Osteoblast (primary cell): Measurements from ENCODE around the gene PPP1R9B. TPM values are rescaled to one million over a fixed set of nuclear protein-coding genes. Genes with fewer than 3 reads are reported as not detected.

Source experiments
- DNase-seq: peaks from one replicate; pipeline ENCODE4 v3.0.0; 2011; ENCODE audit warnings: low spot score, mixed read lengths; ENCODE audit not compliant: insufficient read length; ENCODE audit errors: missing footprints
- H2AFZ ChIP-seq: 2 replicates; pipeline ENCODE4 v1.6.0; 2011; ENCODE audit warnings: mild to moderate bottlenecking, low read length
- H3K27ac ChIP-seq: 2 replicates; pipeline ENCODE4 v1.5.1; 2011; ENCODE audit warnings: mild to moderate bottlenecking, low read depth, low read length, moderate library complexity
- H3K27me3 ChIP-seq: 2 replicates; pipeline ENCODE4 v1.6.0; 2012; ENCODE audit warnings: mild to moderate bottlenecking, control low read depth, inconsistent platforms, low read length, moderate library complexity; ENCODE audit not compliant: insufficient read depth
- H3K36me3 ChIP-seq: 2 replicates; pipeline ENCODE4 v1.5.1; 2011; ENCODE audit warnings: mild to moderate bottlenecking, low read length, control low read depth, moderate library complexity; ENCODE audit not compliant: insufficient read depth
- H3K4me1 ChIP-seq: 2 replicates; pipeline ENCODE4 v1.5.1; 2011; ENCODE audit warnings: mild to moderate bottlenecking, low read length, control low read depth, moderate library complexity; ENCODE audit not compliant: insufficient read depth
- H3K4me2 ChIP-seq: 2 replicates; pipeline ENCODE4 v1.6.0; 2011; ENCODE audit warnings: mild to moderate bottlenecking, low read length; ENCODE audit not compliant: insufficient read depth
- H3K4me3 ChIP-seq: fragments of 200-600 bp; sonication (generic); 3 replicates; pipeline ENCODE4 v1.5.1; 2012; ENCODE audit warnings: mild to moderate bottlenecking, low read length, inconsistent platforms; ENCODE audit not compliant: insufficient read depth
- H3K79me2 ChIP-seq: 2 replicates; pipeline ENCODE4 v1.6.0; 2012; ENCODE audit warnings: mild to moderate bottlenecking, low read length, control low read depth, inconsistent platforms; ENCODE audit not compliant: insufficient read depth
- H3K9me3 ChIP-seq: 2 replicates; pipeline ENCODE4 v1.5.1; 2011; ENCODE audit warnings: low read depth, low read length, control low read depth
- H4K20me1 ChIP-seq: 2 replicates; pipeline ENCODE4 v1.6.0; 2012; ENCODE audit warnings: mild to moderate bottlenecking, low read length, control low read depth; ENCODE audit not compliant: insufficient read depth
- total RNA-seq: library from RNA; depleted of rRNA; stranded (reverse); fragments of >200 nt; gene quantifications from 2 replicates; pipeline ENCODE4 v1.2.3, GENCODE V29; 2012
- TF ChIP-seq, protein P1 (sequence below): IDR thresholded peaks from 2 replicates; pipeline ENCODE4 v1.5.1; 2011; ENCODE audit warnings: mild to moderate bottlenecking, low read depth, low read length, moderate library complexity; ENCODE audit errors: extremely low read depth

PPP1R9B gene
- total RNA-seq, 1 donor, result 48.9 TPM

GRCh38 chr17:50113624-50114320 lies 36.7 kb downstream of the PPP1R9B start:
- DNase-seq, result no peak
- TF ChIP-seq, protein P1, sequence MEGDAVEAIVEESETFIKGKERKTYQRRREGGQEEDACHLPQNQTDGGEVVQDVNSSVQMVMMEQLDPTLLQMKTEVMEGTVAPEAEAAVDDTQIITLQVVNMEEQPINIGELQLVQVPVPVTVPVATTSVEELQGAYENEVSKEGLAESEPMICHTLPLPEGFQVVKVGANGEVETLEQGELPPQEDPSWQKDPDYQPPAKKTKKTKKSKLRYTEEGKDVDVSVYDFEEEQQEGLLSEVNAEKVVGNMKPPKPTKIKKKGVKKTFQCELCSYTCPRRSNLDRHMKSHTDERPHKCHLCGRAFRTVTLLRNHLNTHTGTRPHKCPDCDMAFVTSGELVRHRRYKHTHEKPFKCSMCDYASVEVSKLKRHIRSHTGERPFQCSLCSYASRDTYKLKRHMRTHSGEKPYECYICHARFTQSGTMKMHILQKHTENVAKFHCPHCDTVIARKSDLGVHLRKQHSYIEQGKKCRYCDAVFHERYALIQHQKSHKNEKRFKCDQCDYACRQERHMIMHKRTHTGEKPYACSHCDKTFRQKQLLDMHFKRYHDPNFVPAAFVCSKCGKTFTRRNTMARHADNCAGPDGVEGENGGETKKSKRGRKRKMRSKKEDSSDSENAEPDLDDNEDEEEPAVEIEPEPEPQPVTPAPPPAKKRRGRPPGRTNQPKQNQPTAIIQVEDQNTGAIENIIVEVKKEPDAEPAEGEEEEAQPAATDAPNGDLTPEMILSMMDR, result no peak
- Histone ChIP-seq H3K4me1 (peaks cover 5% of the 10 kb centered on the region), H3K36me3 (no peaks in the 10 kb centered on the region), H4K20me1 (no peaks in the 10 kb centered on the region), H3K4me3 (no peak overlapping the region), H3K27ac (no peak overlapping the region), H3K9me3 (no peaks in the 10 kb centered on the region), H3K79me2 (no peaks in the 10 kb centered on the region), H3K27me3 (peaks cover 6% of the 10 kb centered on the region), H3K4me2 (no peak overlapping the region), H2AFZ (no peak overlapping the region)

DNA sequence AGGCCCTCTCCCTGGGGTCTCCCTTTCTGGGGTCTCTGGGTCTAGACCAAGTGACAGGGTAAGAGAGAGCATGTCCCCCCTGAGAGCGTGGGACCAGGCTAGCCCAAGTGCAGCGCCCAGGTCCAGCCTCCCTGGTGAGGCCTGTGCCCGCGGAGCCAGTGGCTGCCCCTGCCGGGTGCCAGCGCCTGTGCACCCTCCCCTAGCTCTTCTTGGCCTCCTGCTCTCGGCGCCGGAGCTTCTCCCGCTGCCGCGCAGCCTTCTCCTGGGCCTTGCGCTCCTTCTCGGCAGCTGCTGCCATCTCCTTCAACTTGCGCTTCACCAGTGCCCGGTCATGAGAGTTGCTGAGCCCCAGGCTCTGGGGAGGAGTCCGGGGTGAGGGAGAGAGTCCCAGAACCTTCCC lies 37.8 kb downstream of the PPP1R9B start:
- H3K27me3 ChIP-seq, result peaks cover 4% of the 10 kb centered on the region
- TF ChIP-seq, protein P1, result no peak

DNA sequence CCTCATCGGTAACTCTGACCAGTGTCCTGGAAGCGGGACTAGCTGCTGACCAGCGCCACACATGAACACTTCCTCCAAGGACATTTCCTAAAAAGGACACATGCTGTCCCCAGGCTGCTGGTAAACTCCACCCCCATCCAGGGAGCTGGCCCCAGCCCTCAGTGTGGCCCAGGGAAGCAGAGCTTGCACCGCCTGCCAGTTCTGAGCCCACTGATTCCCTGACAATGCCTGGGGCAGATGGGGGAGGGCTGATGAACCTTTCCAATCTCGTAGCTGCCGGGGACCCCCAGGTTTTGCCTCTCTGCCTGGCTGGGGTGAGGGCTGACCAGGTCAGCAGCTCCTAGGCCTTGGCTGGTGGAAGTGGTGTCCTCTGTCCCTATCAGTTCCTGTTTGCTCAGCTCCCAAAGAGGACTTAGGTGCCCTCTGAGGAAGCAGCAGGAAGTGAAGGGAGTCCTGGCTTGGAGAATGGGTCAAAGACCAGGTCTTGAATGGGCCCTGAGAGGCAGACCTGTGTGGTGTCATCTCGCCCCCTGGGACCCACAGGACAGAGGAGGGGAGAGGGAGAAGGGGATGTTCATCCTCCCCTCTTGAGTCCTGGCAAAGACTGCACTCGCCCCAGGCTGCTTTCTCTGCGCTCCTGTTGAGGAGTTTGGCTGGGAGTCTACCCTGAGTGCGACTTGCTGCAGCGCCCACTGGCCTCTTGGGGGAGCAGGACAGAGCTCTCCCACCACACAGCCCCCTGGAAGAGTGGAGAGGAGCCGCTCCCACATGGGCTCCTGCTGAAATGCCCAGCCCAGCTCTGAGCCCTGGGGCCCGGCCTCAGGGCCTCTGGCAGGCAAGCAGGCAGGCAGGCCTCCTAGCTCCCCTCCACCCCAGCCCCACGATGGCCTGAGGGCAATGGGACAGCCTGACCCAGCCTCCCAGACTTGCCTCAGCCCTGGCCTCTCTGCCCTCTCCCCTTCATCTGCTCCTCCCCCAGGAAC lies 38.5 kb downstream of the PPP1R9B start:
- no peaks in the 10 kb centered on the region for H3K9me3 ChIP-seq
- peaks cover 10% of the 10 kb centered on the region for H3K4me1 ChIP-seq
- no peak for DNase-seq
- H3K27me3 ChIP-seq, result no peaks in the 10 kb centered on the region
- H3K4me2 ChIP-seq, result no peak overlapping the region
- H4K20me1 ChIP-seq, result peaks cover 3% of the 10 kb centered on the region
- no peak overlapping the region for H3K27ac ChIP-seq
- H3K4me3 ChIP-seq, result no peak overlapping the region
- no peak overlapping the region for H2AFZ ChIP-seq
- peaks cover 2% of the 10 kb centered on the region for H3K36me3 ChIP-seq
- TF ChIP-seq, protein P1, result no peak
- no peaks in the 10 kb centered on the region for H3K79me2 ChIP-seq

More for the DNA sequence above, 37.8 kb downstream of the PPP1R9B start:
- Histone ChIP-seq H2AFZ (no peak overlapping the region), H3K9me3 (no peaks in the 10 kb centered on the region), H4K20me1 (peaks cover 3% of the 10 kb centered on the region), H3K4me1 (peaks cover 11% of the 10 kb centered on the region), H3K4me3 (no peak overlapping the region), H3K4me2 (no peak overlapping the region), H3K79me2 (no peaks in the 10 kb centered on the region), H3K36me3 (peaks cover 2% of the 10 kb centered on the region), H3K27ac (no peak overlapping the region)
- DNase-seq, result no peak
